GM12874 (cell line): ENCODE measurements around the gene ARHGAP24.

Source experiments
- TF ChIP-seq, protein P1 (sequence below): IDR thresholded peaks from 2 replicates; pipeline ENCODE4 v1.5.1; 2011; ENCODE audit warnings: low read depth, mild to moderate bottlenecking, control low read depth, low read length, moderate library complexity; ENCODE audit not compliant: insufficient read depth

Gene ARHGAP24

DNA sequence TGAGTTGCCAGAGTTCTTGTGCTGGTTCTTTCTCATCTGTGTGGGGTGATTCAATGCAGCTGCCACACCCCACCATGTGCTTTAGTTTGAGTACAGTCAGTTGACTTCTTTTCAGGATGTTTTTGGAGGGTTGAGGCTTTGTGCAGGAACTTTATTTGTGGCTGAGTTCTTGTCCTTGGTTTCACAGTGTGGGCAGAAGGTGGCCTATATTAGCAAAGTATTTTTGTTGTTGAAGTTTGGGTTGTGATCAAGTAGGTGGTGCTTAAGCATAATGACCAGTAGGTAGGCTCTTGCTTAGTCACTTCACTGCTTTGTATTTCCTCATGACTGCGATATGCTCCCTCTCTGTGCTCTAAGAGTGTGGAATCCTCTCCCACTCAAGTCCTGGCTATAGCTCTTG is 80.3 kb downstream of the ARHGAP24 start:
- TF ChIP-seq, protein P1, sequence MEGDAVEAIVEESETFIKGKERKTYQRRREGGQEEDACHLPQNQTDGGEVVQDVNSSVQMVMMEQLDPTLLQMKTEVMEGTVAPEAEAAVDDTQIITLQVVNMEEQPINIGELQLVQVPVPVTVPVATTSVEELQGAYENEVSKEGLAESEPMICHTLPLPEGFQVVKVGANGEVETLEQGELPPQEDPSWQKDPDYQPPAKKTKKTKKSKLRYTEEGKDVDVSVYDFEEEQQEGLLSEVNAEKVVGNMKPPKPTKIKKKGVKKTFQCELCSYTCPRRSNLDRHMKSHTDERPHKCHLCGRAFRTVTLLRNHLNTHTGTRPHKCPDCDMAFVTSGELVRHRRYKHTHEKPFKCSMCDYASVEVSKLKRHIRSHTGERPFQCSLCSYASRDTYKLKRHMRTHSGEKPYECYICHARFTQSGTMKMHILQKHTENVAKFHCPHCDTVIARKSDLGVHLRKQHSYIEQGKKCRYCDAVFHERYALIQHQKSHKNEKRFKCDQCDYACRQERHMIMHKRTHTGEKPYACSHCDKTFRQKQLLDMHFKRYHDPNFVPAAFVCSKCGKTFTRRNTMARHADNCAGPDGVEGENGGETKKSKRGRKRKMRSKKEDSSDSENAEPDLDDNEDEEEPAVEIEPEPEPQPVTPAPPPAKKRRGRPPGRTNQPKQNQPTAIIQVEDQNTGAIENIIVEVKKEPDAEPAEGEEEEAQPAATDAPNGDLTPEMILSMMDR, result no peak

DNA sequence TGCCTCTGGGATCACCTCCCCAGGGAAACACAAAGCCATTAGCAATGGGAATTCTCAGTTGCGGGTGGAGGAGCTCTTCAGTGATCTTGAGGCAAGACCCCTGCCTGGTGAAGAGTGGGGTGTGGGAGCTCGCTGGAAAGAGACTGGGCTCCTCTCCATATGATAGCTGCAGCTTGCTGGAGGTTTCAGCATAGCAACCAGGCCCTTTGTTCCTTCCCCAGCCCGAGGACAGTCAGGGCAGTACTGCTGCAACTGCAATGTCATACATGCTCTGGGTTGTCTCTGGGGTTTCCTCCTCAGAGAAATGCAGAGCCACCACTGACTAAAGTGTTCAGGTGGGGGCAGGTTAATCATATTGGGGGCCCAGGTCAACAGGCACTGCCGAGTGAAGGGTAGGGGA is 81.3 kb downstream of the ARHGAP24 start:
- TF ChIP-seq, protein P1, result no peak

DNA sequence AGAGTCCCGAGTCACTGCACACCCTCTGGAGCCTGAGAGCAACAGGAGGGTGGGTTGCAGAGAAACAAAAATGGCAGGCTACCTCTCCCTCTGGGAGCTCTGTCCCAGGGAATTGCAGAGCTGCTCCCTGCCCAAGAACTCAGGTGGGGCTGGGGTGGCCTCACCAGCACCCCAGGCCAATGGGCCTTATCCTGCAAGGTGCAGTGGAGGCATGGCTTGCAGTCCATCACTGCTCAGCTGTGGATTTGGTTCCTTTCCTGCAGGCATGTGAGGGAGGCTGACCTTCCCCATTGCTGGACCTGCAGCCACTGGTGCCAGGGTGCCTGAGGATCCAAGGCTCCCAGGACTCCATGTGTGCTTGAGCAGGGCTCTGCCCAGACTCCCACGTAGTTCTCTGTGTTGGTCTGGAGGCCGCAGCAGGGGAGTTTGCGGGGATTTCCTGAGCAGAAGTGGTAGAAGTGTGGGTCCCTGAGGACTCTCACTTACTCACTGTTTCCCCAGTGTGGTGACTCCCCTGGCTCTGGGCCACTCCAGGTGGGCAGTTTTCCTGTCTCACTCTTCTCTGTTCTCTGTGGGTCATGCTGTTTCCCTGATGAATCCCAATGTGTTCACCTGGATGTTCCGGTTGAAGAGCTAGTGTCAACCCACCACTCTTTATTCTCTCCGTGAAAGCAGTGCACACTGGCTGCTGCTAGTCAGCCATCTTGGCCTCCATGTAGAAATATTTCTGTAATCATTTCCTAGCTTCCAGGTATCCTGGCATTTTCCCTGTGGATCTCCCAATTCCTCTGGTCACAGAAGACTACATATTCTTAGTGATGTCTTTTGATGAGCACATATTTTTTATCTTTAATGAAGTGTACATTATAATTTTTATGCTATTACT is 82.3 kb downstream of the ARHGAP24 start:
- TF ChIP-seq, protein P1, result no peak

DNA sequence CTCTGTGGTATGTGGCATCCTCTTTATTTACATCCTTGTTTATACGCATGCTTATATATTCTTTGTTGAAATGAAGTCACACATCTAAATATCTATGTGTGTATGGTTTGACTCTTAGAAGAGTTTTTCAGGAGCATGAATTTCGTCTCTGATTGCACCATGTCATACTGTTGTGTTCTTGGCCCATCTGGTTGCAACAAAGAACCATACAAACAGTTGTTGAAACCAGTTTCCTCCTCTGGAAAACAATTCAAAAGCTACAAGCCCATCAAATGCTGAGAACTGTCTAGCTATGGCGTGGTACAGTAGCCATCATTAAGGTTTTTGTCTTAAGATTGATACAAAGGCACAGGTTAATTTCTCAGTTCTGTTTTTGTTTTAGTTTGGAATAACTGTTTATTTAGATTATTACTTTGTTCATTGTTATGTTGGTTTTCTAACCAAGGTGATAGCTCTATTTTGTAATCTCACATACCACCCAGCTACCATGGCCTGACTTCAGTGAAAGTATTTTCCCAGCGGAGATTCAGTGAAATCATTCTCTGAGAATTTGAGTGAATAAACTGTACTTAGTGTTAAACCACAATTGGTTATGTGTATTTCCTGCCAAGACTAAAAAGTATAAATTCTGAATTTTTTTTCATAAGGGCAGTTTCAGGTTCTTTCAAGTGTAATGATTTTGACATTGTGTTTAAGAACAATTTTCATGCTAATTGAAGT is 91.0 kb downstream of the ARHGAP24 start:
- TF ChIP-seq, protein P1, result no peak

DNA sequence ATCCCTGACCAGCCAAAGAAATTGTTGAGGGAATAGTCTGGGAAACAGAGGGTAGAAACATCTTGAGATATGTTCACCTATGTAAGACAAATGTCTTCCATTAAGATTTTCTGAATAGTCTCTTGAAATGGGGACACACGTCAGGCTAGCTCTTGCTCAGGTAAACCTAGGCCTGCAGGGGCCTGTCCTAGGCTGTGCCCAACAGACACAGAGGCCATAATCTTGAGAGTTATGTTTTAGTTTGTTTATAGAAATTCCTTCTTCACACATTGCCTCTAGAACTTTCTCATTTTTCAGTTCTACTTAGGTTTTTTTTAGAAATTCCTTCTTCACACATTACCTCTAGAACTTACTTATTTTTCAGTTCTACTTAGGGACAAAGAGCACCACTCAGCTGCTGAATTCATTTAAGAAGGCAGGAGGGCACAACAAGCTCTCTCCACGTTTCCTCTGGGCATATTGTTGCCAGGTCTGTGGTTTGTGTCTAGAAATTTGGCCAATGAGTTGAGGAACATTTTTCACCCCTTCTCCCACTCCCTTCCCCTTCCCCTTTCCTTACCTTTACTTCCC is 94.9 kb downstream of the ARHGAP24 start:
- TF ChIP-seq, protein P1, result no peak

DNA sequence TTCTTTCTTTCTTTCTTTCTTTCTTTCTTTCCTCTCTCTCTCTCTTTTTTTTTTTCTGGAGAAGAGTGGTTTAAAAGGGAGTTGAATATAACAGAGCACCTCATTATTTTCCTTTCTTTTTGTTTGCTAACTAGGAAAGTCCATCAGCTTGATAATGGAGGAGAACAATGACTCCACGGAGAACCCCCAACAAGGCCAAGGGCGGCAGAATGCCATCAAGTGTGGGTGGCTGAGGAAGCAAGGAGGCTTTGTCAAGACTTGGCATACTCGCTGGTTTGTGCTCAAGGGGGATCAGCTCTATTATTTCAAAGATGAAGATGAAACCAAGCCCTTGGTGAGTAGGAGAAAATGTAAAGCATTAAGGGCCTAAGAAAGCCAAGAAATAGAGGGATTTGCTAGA is 95.4 kb downstream of the ARHGAP24 start:
- TF ChIP-seq, protein P1, result no peak

DNA sequence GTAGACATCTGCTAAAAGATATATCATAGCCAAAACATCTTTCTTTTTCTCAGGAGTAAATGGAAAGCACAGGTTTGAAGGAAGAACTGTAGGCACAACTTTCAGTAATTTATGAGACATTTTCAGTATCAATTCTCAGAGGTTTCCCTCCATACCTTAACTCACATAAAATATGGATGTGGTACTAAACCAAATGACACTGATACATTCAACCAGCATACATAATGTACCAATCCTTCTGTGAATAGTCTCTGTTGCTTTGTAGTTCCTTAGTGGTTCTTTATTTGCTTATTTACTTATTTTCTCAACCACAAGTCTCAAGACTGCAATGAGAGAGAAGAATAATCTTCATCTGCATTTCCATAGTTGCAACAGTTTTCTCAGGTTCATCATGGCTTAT is 96.1 kb downstream of the ARHGAP24 start:
- TF ChIP-seq, protein P1, result no peak
